Activated T-helper 9 cell treated with anti-CD3 and anti-CD28 coated beads, Interleukin-2, amount 50 U/mL, for 16 hours (primary cell): Measurements from ENCODE around the gene KLHL25.

Source experiments
- DNase-seq: peaks from one replicate; pipeline ENCODE4 v3.0.0-alpha.2; 2020; ENCODE audit warnings: low read depth

Gene KLHL25

DNA sequence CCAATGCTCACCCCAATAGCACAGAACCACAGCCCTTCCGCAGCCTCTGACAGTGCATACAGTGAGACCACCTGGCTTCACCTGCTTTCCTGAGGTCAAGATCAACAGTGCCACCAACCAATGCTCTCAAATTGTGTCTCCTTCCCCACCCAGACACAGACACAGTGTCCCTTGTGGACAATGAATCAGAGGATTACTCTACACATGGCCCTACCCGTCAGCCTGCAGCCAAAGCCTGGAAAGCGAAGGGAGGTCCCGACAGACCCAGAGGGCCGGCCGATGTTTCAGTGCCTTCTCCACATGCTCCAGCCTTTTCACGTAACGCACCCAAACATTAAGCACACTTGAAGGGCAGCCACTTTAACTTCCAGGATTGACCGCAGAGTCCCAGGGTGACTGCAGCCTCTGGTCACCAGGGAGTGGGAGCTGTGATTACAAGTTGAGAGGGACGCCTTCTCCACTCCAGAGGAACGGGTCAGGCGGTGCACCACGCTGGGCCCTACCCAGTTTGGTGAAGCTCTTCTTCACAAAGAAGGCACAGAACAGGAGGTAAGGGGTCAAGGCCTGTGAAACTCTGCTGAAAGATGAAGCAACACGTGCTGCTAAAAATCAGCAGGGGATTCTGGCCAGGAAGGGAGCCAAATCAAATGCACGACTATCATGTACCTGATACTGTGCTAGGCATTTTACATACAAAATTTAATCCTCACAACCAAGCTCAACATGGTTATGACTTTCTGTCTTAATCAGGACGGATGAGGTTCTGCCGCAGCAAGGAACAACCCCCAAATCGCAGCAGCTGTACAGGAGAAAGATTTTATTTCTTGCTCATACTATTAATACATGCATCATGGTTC lies 17.2 kb downstream of the KLHL25 start:
- DNase-seq, result no peak

DNA sequence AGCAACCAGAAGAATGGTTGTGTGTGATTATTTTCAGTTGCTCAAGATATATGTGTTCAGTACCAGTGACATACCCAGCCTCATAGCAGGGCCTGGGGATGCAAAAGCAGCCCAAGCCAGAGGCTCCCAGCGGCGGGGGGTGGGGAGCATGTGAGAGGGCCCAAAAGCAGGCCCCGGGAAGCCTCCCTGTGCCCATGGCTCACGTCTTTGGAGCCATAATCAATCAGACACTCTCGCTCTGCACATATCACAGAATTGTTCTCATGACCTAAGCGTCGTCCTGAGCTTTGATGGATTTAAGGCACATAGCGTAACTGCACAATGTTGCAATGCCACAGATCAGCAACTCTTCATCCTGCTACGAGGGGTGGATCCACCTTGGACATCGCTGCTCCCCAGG lies 20.8 kb downstream of the KLHL25 start:
- no peak for DNase-seq

DNA sequence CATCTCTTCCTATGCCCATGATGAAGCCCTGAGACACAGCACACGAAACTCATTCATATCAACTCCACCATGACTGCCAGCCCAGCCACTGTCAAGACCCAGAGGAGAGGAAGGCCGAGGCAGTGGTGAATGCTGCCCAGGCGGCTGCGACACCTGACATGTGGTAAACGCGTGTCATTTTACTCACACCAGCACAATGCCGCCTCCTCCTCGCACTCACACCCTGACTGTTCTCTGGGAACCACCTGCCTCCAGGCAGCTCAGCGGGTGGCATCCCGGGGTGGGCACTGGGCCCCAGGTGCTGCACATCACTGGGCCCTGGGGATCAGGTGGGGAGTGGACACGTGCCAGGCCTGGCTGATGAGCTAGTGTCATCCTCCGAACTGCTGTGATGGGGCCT lies 21.5 kb downstream of the KLHL25 start:
- no peak for DNase-seq

DNA sequence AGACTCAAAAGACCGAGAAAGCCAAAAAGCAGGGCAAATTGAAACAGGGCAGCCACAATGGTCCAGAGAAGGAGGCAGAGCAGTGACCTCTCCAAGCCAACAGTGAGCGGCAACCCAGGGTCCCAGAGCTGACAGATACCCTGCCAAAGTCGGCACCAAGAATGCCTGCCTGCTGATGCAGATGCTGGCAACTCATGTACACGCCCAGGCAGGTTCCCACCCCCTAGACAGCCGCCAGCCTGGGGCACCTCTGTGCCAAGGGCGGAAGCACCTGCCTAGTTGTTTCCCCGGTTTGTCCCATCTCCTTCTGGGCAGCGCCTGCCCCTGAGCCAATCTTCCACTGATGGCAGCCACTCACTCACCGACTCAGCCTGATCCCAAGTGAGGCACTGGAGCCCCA lies 22.1 kb downstream of the KLHL25 start:
- no peak for DNase-seq

DNA sequence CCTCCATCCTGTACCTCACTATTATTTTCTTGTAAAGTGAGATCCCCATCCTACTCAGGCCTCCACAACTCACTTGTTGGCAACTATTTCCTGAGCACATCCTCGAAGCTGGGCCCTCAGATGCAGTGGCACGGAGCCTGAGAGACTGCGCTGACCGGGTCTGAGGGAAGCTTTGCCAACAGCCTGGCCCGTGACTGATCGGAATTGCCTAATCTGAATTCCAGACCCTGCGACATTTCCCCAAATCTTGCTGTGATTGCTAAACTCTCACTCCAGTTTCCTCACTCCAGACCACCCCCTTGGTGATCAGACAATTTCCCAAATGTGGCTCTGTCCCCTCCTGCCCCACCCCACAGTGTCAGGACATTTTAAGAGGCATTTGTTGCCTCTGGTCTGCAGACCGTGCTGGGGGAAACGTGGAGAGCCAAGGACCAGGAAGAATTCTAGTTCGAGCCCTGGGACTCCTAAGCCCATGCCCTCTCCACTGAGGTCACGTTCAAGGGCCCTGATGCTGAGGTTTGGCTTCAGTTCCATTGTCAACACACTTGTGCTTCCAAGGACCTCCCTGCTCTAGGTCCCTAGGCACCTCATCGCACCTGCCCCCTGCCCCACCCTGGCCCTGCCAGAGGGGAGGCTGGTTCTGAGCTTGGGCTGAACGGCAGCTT lies 22.8 kb downstream of the KLHL25 start:
- DNase-seq, result no peak

DNA sequence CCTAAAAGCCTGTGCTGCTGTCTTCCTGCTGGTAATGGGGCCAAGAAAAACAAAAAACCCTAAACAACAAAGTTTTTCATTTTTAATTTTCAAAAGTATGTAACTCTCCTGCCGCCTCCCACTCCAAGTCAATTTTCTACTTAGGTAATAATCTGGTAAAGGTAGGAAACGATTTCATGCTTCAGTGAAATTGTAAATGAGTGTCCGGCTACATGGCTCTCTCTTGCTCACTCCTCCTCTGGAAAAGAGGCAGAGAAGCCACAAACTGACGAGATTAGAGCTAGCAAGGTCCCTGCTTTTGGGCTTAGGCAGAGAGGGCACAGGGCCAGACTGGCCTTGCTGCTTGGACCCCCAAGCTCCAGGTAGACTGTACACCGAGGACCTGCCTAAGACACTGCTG lies 23.5 kb downstream of the KLHL25 start:
- DNase-seq, result no peak

DNA sequence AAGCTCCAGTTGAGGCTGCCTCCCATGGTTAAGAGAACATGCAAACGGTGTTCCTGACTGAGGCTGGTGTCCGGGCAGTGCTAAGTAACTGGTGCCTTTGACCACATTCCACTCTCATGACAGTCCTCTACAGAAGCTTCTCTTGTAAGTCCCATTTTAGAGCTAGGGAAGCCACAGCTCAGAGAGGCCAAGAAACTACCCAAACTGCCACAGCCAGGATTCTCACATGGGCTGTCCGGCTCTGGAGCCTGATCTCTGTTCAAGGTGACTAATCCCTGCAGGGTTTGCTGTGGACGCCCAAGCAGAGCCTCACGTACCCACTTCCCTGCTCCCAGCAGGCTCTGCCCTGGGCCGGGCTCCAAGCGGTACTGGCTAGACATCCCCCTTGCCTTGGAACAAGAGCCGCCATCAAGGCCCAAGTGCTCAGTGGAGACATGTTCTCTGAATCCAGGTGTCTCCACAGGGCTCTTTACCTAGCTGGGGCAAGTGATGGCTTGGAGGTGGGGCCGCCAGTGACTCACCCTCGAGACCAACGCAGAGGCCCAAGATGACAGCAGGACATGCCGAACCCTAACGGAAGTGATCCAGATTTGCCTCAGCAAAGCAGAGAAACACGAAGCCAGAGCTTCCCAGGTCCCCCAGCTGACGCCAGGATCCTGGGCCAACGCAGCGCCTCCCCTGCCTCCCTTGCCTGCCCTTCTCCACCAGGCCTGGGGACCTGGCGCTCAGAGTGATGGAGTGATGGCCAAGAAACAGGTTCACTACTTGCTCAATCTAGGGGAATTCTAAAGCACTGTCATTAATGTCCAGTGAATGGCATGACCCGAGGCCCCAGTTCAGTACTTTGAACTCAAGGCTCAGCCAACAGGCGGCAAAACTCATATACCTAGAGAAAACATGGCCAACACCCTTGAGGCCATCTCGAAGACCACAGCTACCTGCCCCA lies 24.4 kb downstream of the KLHL25 start:
- DNase-seq, result no peak

DNA sequence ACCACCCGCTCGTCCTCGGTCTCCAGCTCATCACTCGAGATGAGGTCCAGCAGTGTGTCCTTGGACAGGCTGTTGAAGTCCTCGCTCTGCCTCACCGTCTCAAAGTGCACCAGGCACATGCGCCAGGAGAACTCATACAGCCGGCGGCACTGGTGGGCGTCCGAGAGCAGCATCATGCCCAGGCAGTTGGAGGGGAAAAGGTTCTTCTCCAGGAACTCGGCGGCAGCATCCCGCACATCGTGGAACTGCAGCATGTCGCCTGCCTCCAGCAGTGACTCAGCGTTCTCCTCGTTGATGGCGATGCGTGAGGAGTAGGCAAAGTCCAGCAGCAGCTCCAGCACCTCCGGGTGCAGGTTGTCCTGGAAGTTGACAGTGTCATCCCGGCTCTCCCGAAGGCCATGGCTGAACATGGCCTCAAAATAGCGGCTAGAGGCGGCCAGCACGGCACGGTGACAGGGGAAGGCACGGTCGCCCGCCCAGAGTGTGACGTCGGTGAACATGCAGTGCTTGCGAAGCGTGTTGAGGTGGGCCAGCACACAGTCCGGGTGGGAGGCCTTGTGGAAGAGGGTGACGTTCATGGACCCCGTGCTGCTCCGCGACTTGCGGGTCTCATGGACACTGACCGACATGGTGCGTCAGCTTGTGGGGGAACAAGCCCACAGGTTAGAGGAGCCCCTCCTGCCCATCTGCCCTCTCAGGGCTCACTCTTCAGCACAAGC lies 25.4 kb downstream of the KLHL25 start:
- DNase-seq, result no peak

DNA sequence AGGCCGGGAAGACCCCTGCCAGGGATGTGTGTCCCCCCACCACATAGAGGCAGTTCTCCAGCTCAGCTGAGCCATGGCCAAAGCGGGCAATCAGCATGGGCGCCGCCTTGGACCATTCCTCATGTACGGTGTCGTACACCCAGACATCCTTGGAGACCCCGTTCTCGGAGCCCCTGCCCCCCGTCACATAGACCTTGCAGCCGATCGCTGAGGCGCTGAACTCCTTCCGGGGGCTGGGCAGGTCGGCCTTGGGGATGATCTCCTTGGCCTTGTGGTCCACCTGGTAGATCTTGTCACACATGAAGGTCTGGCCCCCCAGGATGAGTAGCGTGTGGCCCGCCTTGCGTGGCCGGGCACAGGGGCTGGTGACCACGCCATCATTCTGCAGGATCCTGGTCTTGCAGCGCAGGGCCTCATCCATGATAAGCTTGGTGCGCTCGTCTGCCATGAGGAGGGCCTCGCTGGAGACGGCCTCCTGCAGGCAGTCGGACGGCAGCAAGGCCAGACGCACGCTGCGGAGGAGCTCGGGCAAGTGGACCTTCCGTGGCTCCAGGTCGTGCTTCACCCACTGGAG lies 26.0 kb downstream of the KLHL25 start:
- DNase-seq, result no peak

DNA sequence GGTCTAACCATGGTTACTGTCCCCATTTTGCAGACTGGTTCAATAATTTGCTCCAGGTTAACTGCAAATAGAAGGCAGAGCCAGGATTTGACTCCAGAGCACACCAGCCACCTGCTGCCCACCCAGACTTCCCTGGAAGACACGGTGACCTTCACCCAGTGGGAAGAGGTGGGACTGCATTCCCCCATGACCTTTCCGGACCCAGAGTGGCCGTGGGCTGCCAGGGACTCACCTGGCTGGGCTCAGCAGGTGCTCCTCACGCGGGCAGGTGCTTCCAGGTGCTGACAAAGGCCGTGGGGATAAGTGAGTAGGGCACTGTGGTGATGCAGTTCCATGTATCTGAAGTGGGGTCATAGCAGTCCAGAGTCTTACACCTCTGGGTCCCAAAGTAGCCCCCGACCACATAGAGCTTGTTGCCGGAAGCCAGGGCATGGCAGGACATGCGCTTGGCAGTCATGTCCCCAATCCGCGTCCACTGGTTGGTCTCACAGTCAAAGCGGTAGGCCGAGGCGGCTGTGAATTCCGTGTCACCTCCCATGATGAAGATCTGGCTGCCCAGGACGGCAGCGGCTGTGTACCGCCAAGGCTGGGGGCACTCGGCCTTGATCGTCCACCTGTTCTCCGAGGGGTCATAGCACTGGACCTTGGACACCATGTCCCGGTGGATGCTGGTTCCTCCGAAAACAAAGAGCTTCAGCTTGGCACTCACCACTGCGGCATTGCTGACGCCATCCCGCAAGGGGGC lies 26.8 kb downstream of the KLHL25 start:
- DNase-seq, result no peak

DNA sequence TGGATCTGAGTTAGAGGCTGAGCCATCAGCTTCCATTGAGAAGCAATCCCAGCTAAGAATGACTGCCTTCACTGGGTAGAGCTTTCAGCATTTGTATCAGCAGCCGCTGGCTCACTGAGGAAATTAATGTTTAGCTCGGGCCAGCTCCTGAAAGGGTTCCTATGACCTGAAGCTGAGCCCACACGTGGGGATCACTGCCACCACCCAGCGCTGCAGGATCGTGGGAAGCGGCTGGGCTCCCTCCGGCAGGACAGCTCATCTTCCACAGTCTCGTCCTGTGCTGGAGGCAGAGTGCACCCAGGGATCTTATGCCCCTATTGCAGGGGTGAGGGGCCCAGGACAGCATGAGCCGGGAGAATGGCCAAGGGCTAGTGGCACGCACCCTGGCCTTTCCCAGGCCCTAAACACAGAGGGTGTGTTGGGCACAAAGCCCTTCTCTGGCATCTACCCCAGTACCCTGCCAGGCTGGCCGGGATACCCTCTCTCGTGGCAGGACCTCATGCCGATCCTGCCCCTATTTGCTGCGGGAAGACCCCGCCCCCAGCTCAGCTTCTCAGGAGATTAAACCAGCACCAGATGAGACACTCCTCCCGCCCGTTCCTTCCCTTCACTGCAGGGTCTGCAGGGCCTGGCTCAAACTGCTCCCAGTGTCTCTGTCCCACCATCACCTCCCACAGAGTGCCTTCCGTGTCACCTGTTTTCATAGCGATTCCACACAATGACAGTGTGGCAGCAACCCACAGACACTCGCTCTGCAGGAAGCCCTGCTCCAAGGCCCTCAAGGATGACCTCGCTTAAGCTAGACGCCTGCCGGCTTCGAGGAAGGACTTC lies 28.5 kb downstream of the KLHL25 start:
- no peak for DNase-seq

DNA sequence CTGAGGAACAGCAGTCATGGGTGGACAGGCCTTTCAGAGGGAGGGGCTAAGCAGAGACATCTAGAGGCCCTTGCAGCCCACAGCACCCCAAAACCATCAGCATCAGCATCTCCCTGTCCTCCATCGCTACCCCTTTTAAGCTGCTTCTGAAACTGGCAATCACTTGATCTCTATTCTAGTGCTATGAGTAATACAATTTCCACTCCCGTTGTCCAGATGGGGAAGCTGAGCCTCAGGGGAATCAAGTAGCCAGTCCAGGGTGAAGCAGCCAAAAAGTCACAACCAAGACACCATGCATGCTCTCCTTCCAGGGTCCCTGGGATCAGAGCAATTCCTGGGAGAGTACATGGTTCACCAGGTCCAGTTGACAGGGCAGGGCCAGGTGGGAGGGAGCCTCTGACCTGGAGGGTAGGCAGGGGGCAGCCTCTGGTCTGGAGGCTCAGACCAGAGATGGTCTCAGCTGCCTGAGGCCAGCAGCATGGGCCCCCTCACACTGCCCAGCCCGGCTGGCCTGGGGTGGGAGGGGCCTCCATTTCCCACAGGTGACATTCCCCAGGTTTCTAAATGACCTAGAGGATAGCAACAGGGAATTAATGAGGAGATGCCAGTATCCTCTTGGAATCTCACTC lies 30.0 kb downstream of the KLHL25 start:
- DNase-seq, result no peak

DNA sequence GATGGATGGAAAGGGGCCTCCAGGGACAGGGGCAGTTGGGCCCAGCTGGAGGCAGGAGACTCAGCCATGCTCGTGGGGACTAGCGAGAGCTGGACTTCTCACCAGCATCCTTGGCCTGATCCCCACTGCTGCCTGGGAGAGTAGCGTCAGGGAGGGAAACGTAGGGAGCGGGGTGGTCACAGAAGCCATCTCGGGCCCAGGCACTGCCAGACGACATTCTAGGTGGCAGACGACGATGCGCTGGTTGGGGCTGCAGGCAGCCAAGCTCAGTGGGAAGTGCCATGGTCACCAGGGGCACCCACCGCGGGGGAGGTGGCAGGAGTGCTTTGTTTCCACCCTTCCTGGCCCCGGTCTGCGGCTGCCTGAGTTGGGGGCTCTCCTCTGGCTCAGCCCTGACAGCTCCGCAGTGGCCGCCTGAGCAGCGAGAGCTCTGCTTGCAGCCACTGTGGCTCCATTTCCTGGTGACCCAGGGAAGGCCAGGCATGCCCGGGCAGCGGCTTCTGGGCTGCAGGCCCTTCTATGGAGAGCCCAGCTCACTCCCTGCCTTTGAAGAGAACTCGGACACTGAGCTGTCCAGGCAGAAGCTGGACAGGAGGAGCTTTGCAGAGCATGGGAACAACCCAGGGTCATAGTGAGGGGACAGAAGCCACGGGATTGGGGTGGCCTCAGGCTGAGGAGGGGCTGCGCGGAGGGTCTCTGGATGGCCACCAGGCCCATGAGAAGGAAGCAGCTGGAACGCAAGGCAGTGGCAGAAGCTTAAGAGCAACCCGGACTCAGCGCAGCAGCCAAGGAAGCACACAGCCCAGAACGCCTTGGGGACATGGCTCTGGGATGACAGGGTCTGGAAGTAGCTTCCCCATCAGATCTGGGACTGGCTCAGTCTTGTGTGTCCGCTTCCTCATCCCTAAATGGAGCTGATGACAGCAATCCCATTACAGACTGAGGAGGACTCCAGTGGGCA lies 30.8 kb downstream of the KLHL25 start:
- no peak for DNase-seq

DNA sequence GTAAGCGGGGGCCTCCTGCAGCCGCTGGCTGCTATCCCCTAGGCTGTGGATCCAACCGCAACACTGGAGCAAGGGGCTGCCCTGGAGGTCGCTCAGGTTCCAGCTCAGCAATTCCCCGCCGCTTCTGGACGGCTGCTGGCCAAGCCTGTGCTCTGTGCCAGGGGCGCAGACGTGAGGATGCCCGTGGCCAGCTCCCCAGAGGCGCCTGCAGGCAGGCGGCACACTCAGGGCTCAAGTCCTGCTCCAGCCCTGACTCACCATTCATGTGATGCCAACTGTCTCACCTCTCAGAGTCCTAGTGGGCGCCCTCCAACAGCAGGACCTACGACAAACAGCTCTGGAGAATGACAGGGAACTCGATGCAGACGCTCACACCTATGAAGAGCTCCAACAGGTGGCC lies 31.6 kb downstream of the KLHL25 start:
- no peak for DNase-seq

DNA sequence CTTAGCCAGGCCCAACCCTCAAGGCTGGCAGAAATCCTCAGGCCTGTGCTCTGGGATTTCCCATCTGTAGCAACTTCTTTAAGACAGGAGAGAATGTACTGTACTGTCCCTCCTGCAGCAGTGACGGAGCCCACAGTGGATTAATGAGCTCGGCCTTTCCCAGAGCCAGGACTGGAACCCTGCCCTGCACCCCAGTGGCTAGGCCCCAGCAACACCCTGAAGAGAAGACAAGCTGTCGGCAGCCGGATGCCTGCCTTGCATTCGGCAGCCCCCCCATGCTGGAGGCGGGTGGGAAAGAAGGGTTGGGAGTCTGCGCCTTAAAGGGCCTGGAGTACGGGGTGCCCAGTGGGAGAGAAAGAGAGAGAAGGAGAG lies 32.0 kb downstream of the KLHL25 start:
- no peak for DNase-seq

DNA sequence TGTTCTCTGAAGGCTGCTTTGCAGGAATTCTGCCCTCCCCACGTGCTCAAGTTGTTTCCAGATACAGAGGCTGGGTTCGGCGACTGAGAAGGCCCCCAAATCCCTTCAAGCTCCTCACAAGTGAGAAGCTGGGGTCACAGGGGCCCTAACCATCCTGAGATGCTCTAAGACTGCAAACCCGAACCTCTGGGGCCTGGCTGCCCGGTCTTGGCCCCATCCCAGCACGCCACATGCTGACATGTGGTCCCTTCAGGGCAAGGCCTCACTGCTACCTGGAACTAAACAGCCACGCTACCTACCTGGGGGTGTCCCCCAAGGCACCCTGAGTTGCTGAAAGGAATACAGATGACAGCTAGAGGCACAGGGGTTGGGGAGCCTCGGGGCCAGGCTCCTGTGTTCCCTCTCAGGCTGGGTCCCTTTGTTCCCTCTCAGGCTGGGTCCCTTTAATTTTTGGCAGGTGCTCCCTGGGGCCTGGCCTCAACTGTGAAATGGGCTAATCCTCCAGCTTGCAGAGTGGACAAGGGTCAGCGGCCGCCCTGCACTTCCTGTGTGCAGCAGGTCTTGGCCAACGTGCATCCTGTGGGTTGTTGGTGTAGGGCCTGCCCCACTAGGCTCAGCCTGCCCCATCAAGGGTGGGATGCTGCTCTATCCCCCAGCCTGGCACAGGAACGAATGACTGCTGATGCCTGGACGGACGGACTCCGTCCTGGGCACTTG lies 32.5 kb downstream of the KLHL25 start:
- no peak for DNase-seq

DNA sequence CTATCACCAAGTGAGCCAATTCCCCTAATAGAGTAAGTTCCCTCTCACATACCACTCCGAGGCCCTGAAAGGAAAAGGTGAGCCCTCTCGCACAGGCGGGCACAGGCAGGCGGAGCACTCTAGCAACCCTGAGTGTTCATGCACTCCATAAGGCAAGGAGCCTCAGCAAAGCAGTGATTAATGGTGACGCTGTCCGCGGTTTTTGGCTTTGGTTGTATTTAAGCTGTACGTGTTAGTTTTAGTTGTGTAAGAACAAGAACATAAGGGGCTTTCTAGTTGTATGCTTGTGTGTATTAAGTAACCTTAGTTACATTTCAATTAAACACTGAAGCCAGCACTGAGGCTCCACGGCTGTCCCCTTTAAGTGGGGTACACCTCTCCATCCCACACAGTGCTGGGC lies 33.1 kb downstream of the KLHL25 start:
- no peak for DNase-seq
